ENCODE data around the gene UAP1.

UAP1 gene

GRCh38 chr1:162561616-162562469 is at the start of gene UAP1:
UAP1 (plus strand) TSS chr1:162561722; CDS start chr1:162566069, 4,347 bp downstream.
- no peak for DNase-seq (ENCODE audit: low read depth in 2 of 2)

GRCh38 chr1:162527314-162527713 is 34.2 kb upstream of the UAP1 start:
- no peak for DNase-seq (ENCODE audit: low read depth in 2 of 2)

- no peak for DNase-seq (ENCODE audit: low read depth in 2 of 2)
These were observed 31.1 kb upstream of the UAP1 start for GRCh38 chr1:162530307-162530987.

GRCh38 chr1:162530988-162531319 is 30.6 kb upstream of the UAP1 start:
- DNase-seq (ENCODE audit: low read depth in 2 of 2), result no peak

- no peak for DNase-seq (ENCODE audit: low read depth in 2 of 2)
These were observed 26.0 kb upstream of the UAP1 start for GRCh38 chr1:162535501-162535900.

- no peak for DNase-seq (ENCODE audit: low read depth in 2 of 2)
These were observed 25.0 kb upstream of the UAP1 start for GRCh38 chr1:162536511-162536910.

GRCh38 chr1:162537216-162537615 is 24.3 kb upstream of the UAP1 start:
- DNase-seq (ENCODE audit: low read depth in 2 of 2), result no peak

GRCh38 chr1:162538815-162539431 is 22.6 kb upstream of the UAP1 start:
- no peak for DNase-seq (ENCODE audit: low read depth in 2 of 2)

GRCh38 chr1:162541619-162542141 is 19.8 kb upstream of the UAP1 start:
- no peak for DNase-seq (ENCODE audit: low read depth in 2 of 2)

- DNase-seq (ENCODE audit: low read depth in 2 of 2), result no peak
These were observed 18.3 kb upstream of the UAP1 start for GRCh38 chr1:162543228-162543627.

- DNase-seq (ENCODE audit: low read depth in 2 of 2), result no peak
These were observed 13.4 kb upstream of the UAP1 start for GRCh38 chr1:162548170-162548569.

- DNase-seq (ENCODE audit: low read depth in 2 of 2), result no peak
These were observed 12.5 kb upstream of the UAP1 start for GRCh38 chr1:162549001-162549400.

GRCh38 chr1:162550925-162551324 is 10.6 kb upstream of the UAP1 start:
- no peak for DNase-seq (ENCODE audit: low read depth in 2 of 2)

GRCh38 chr1:162551969-162552683 is 9.4 kb upstream of the UAP1 start:
- DNase-seq (ENCODE audit: low read depth in 2 of 2), result no peak

GRCh38 chr1:162552684-162553252 is 8.8 kb upstream of the UAP1 start:
- no peak for DNase-seq (ENCODE audit: low read depth in 2 of 2)

- no peak for DNase-seq (ENCODE audit: low read depth in 2 of 2)
These were observed 7.3 kb upstream of the UAP1 start for GRCh38 chr1:162554258-162554657.

- DNase-seq (ENCODE audit: low read depth in 2 of 2), result no peak
These were observed 4.0 kb upstream of the UAP1 start for GRCh38 chr1:162557536-162557935.

- DNase-seq (ENCODE audit: low read depth in 2 of 2), result no peak
These were observed 1.1 kb upstream of the UAP1 start for GRCh38 chr1:162560303-162561036.

- DNase-seq (ENCODE audit: low read depth in 2 of 2), result peak; percentile 98
These were observed 396 bp upstream of the UAP1 start for GRCh38 chr1:162561037-162561615.

- no peak for DNase-seq (ENCODE audit: low read depth in 2 of 2)
These were observed 927 bp downstream of the UAP1 start for GRCh38 chr1:162562470-162562828.
